NCI-H2196 (cell line): ENCODE results near the gene ADD3.

Experiments used
- DNase-seq: peaks from one replicate; lab custom pipeline; 2025; ENCODE audit not compliant: unreplicated experiment; lab: John Stamatoyannopoulos, UW

ADD3 gene

DNA sequence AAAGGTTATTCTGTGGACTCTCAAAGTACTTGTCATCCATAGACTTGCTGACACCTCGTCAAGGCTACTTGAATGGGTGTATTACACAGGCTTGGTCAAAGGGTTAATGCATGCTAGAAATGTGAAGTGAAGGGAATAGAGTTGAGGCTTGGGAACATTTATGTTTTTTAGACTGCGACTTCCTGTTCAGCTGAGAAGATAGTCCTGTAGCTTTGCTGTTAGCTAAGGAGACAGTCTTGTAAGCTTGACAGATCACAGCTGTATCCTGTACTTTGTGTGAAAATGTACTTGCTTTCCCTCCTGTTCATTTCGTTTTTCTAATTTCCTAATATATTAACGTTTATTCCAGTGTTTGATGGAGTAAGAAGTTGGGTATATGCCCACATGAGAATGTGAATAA, 52.1 kb downstream of the ADD3 start:
- DNase-seq, result no peak

DNA sequence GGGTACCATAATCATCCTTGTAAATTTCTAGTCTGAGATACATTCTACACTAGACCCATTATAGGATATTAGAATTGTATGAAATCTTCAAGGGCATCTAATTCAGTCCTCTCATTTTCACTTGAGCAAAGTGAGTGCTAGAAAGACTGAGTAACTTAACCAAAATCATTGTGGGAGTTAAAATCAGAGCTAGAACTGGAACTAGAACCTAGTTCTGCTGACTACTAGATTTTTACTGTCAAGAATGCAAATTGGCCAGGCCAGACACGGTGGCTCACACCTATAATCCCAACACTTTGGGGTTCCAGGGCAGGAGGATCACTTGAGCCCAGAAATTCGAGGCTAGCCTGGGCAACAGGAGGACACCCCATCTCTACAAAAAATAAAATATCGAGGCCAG, 53.9 kb downstream of the ADD3 start:
- no peak for DNase-seq

GRCh38 chr10:110065269-110065668, 57.5 kb downstream of the ADD3 start:
- DNase-seq, result no peak

- no peak for DNase-seq
These were observed 60.4 kb downstream of the ADD3 start for GRCh38 chr10:110067960-110068770.

- DNase-seq, result no peak
These were observed 61.0 kb downstream of the ADD3 start for GRCh38 chr10:110068780-110069179.

- DNase-seq, result no peak
These were observed 61.8 kb downstream of the ADD3 start for GRCh38 chr10:110069502-110069982.

DNA sequence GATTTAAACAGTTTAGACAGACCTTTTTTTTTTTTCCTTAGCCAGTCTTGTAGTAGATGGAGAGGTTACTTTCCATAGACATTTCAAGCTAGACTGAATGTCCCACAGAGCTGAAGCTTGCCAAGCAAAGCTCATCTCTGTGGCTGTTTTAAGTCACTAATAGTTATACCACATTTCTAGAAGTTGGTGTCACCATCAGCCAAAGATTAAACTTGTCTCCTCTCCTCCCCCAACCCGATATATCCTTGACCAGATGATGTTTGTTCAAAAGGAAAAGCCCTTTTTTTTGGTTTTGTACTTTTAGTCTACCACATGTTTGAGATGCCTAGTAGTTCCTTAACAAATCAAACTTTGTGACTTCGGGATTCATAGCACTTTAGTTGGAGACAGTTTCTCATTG, 66.1 kb downstream of the ADD3 start:
- DNase-seq, result no peak

DNA sequence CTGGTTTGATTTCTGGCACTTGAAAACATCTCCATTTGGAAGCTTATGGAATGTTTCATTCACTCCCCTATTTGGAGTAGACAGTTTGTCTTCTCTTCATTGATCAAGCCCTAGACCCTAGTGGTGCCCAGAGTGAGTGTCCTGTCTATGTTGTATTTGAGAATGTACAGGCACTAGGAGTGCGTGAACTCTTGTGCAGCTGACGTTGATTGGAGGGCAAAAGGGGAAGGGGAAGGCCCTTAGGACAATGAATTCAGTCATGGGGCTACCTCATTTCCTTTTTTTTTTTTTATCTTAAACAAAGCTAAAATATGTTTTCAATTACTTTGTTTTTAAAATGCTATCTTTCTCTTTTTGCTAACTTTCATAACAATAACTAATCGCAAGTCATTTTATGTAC, 66.5 kb downstream of the ADD3 start:
- DNase-seq, result no peak

DNA sequence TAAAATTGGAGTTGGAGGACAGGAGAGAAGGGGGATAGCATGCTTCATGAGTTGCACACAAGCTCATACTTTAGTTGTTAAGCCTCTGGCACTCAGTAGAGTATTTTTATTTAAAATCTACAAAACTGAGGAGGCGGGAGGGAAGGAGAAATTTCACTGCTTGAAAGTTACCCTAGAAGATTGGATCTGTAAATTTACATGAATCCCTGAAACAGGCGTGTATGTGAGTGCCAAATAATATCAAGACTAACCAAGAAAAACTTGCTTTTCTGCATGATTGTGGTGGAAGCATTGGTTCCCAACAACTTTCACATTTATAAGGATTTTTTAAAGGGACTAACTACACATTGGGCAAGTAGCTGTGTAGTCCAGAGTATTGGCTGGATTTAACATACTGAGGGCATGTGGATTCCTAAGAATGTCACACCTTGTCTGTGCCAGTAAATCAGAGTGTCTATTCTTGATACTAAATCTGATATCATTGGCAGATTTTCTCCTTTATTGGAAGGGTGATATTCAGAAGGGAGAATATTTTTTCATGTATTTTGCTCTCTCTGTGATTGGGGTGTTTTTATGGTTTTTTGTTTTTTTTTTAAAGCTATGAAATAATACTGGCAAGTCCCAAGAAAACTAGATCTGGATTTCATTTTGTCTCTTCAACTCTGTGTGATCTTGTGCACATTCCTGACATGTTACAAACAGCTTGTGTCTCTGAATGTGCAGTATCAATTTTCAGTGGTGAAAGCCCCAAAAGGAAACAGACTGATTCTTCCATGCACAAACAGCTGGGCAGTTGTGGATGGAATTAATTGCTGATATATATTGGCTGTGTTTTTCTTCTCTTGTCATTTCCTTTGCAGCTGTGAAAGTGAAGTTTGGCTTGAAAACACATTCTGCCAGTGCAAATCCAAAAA, 67.2 kb downstream of the ADD3 start:
- no peak for DNase-seq

GRCh38 chr10:110075686-110076085, 67.9 kb downstream of the ADD3 start:
- DNase-seq, result no peak

GRCh38 chr10:110076559-110077318, 69.0 kb downstream of the ADD3 start:
- no peak for DNase-seq

DNA sequence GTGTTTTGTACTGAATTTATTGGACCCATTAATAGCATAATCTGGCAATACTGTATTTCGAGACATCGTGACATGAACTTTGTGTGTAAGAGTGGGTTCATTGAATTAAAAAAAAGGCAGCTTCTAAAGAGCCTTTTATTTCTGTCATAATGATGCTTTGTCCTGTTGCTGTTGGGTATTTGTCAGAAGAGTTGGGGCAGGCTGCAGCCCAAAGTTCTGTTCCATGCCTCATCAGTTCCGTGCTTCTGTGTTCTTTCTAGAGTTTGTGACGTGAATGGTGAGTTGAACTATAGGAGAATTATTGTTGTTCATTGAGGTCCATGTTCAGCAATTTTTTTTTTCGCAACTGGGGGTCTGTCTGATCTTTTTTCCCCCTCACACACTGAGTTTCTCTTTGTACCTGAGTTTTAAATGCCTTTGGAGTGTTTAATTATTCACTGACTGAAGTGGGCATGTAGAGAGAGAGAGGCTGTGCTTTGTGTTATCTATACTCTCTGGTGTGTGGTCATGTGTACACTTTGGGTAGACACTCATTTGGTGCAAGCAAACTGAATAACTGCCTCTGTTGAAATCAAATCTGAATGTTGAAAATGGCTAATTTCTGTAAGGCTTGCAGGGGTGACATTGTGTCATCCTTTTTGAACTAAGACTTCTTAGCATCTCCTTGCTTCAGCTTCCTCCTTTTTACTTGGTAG, 69.8 kb downstream of the ADD3 start:
- DNase-seq, result no peak

DNA sequence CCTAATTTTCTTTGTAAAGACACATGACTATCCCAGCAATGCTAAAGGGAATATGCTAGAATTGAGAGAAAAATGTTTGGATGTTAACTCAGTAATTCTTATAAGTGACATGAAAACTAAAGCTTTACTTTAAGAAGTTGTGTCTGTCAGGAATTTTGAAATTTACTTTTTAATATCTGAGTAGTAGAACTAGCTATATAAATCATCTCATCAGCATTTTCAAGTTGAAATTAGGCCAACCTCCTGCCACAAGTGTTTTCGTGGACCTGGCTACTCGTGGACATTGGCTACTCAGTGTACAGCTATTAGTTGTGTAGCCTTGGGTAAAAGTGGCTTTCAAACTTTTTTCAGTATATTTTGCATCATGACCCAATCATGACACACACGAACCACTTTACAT, 70.5 kb downstream of the ADD3 start:
- no peak for DNase-seq

DNA sequence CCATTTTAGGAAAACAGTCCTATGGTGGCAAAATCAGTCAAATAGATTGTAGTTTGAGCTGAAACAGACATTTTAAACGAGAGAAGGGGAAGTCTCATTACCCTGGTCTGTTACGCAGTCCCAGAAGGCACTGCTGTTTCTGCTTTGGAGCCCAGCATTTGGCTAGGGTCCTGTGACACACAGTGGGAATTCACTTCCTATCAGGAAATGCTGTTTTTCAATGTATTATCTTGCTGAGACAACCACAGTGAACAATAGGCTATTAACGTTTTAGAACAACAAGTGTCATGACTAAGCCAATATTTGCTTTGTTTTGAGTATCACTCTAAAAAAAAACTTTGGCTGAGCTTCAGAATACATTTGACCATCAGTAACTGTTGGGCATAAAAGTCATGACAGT, 74.1 kb downstream of the ADD3 start:
- DNase-seq, result peak; percentile 14

DNA sequence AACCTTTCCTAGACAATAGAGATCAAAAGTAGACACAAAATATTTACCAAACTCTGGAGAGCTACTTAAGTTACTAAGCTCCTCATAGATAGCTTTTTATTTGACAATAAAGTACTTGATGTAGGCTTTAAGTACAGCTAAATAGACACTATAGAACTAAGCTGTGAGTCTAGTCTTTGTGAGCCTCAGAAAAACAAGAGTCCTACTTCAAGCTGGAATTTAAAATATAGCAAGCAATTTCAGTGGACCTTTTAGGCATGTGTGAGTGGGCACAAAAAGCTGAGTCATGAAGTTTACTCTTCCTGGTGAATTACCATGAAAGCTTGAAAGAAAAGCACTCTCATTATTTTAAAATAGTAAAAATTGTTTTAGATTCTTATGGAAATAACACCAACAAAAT, 76.1 kb downstream of the ADD3 start:
- no peak for DNase-seq

DNA sequence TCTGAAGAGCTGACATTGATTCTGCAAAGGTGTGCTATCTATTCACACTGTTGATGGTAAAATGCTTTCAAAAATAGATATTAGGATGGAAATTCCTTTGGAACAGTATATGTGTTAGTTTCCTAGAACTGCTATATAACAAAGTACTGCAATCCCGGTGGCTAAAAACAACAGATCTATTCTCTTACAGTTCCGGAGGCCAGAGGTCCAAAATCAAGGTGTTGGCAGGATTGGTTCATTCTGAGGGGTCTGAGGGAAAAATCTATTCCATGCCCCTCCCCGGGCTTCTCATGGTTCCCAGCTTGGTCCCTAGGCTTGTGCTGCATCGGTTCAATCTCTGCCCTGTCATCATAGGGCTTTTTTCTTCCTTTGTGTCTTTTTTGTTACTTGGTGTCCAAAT, 79.9 kb downstream of the ADD3 start:
- no peak for DNase-seq

DNA sequence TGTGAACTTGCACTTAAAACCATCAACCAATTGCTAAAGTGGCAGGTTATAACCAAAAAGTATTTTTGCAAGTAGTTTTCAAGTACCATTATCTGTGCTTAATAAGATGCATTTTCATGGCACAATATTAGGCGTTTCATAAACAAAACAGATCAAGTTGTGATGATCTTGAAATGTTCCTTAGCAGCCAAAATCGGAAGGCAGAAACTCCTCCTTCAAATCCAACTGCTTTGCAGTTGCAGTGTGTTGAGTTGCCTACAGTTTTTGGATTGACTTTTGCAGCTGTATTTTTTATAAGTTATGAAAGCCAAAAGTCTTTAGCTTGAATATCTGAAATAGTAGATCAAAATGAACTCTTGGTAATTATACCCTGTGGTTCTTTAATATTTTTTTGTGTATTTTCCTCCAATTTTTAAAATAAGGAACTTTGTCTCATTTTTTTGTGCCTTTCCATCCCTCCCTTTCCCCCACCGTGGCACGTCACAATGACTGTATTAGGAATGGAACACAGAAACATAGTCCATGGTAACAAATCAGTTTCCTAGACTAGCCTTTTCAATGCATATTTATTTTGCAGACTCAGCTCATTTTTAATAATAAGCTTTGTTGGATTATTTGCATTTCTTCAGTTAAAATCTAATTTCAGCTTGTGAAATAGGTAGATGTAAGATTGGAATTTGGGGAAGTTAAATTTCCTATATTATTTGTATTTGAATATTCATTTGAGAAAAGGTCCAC, 80.8 kb downstream of the ADD3 start:
- DNase-seq, result no peak

- DNase-seq, result no peak
These were observed 84.0 kb downstream of the ADD3 start for GRCh38 chr10:110091830-110092229.

DNA sequence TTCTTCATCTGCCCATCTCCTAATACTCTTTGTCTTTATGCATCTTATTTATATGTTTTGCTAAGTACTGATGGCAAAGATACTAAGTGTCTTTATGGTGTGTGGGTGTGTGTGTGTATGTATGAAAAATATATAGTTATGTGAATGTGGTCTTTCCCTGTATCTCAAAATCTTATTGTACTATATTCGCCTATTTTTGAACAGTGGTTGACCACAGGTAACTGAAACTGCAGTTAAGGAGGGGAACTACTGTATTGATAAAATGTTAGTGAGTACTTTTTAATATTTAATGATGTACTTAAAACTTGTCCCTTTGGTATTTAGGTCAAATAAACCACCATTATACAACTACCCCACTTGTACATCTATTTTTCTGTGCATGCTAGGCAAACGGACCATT, 85.9 kb downstream of the ADD3 start:
- no peak for DNase-seq

GRCh38 chr10:110094786-110095185, 87.0 kb downstream of the ADD3 start:
- DNase-seq, result no peak
